Tibial artery (tissue), 4 donors: ENCODE measurements around the gene ALG12.

Source experiments
- DNase-seq, 2 donors: peaks; one replicate each; pipeline ENCODE4 v3.0.0-alpha.2; 2019
- H3K27ac ChIP-seq, 2 donors: fragments of 200-600 bp; sonication (generic) in 1 of 2; 1 replicate in 1 of 2; 2 replicates in 1 of 2; pipeline ENCODE4 v1.5.1; 2018 to 2019; ENCODE audit warnings: mild to moderate bottlenecking in 1 of 2
- H3K27me3 ChIP-seq, 2 donors: fragments of 200-600 bp; sonication (generic) in 1 of 2; one replicate each; pipeline versions ENCODE4 v1.5.1 to v1.6.0; 2016 to 2019
- H3K36me3 ChIP-seq, 3 donors: fragments of 200-600 bp; sonication (generic) in 2 of 3; one replicate each; pipeline ENCODE4 v1.5.1; 2016 to 2019; ENCODE audit warnings: mild to moderate bottlenecking in 2 of 3
- H3K4me1 ChIP-seq, 4 donors: fragments of 200-600 bp; sonication (generic) in 2 of 4; 1 replicate in 3 of 4; 2 replicates in 1 of 4; pipeline ENCODE4 v1.5.1; 2016 to 2019
- H3K4me3 ChIP-seq, 2 donors: fragments of 200-600 bp; sonication (generic) in 1 of 2; 1 replicate in 1 of 2; 2 replicates in 1 of 2; pipeline ENCODE4 v1.5.1; 2018 to 2019; ENCODE audit warnings: mild to moderate bottlenecking in 2 of 2
- H3K9me3 ChIP-seq, 3 donors: fragments of 200-600 bp; sonication (generic) in 1 of 3; one replicate each; pipeline ENCODE4 v1.5.1; 2016 to 2019
- intact Hi-C: fragments of 100-400 bp; cut with DNase I; formaldehyde crosslinking; loops from one replicate; pipeline ENCODE4 v1.15.0; 2023; ENCODE audit warnings: low total_unique reads
- TF ChIP-seq, protein P1 (sequence below), 2 experiments: fragments of 200-600 bp in 1 of 2; fragments of 450-650 bp in 1 of 2; IDR thresholded peaks; one replicate each; pipeline ENCODE4 v1.5.1; 2017 to 2019; ENCODE audit warnings: antibody characterized with exemption in 2 of 2, mild to moderate bottlenecking in 1 of 2, moderate library complexity in 1 of 2

Gene ALG12

DNA sequence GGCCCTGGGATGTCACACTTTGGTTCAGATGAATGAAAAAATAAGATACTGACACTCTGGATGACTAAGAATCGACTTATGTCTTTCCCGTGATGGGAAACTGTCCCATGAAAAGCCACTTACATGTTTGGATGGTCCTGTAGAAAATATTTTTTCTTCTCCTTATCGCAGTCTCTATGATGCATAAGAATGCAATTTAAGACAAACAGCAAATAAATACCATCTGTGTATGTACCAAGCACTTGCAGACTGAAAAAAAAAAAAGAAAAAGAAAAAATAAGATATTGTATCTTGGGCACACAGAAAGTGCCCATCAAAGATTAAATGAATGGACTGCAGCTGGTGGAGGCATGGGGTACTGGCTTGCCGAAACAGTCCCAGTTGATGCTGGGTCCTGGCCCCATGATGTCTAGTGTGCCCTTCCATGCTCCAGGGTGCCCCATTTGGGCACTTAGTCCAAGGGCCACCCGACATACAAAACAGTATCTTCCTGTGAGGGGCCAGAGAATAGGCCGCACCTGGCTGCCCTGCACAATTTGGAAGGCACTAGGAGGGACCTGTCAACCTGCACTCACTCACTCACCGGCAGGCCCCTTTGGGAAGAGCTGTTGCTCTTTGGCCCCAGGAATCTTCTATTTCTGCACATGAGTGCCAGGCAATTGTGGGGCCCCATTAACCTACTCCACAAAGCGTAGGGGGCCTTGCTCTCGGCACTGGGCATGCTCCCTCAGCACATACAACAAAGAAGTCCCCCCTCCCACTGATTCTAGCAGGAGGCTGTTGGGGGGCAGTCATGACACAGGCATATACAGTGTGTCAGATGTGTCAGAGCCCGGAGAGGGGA is 67.1 kb downstream of the ALG12 start:
- H3K4me3 ChIP-seq, result no peak overlapping the region
- peaks cover 0 to 48% (median 42%) of the 10 kb centered on the region in 4 donors for H3K4me1 ChIP-seq
- H3K27me3 ChIP-seq, result peaks cover 0 to 41% of the 10 kb centered on the region in 2 donors
- TF ChIP-seq, protein P1, sequence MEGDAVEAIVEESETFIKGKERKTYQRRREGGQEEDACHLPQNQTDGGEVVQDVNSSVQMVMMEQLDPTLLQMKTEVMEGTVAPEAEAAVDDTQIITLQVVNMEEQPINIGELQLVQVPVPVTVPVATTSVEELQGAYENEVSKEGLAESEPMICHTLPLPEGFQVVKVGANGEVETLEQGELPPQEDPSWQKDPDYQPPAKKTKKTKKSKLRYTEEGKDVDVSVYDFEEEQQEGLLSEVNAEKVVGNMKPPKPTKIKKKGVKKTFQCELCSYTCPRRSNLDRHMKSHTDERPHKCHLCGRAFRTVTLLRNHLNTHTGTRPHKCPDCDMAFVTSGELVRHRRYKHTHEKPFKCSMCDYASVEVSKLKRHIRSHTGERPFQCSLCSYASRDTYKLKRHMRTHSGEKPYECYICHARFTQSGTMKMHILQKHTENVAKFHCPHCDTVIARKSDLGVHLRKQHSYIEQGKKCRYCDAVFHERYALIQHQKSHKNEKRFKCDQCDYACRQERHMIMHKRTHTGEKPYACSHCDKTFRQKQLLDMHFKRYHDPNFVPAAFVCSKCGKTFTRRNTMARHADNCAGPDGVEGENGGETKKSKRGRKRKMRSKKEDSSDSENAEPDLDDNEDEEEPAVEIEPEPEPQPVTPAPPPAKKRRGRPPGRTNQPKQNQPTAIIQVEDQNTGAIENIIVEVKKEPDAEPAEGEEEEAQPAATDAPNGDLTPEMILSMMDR (IDR thresholded peaks at IDR 0.05), result no peak
- no peak overlapping the region for H3K27ac ChIP-seq
- intact Hi-C loops, result loop anchor here (5.0 kb wide), 1 partner anchor 66 kb away; the partner anchor contains the start of genes ALG12 and CRELD2
- H3K36me3 ChIP-seq, result no peaks in the 10 kb centered on the region
- DNase-seq, result no peak
- H3K9me3 ChIP-seq, result no peaks in the 10 kb centered on the region
